HCT116 (cell line): ENCODE results near the gene LRRC14B. TPM values are rescaled to one million over a fixed set of nuclear protein-coding genes. Genes with fewer than 3 reads are reported as not detected.

Experiments used
- ATAC-seq: fragments of 200-7000 bp; cut with Tn5 transposase; 2 replicates; pipeline ENCODE4 v1.9.1; 2020; ENCODE audit warnings: mild to moderate bottlenecking, moderate library complexity
- BruUV-seq: library from RNA; stranded (reverse); fragments of 400-500 nt; replicated peaks from 2 replicates; lab custom pipeline; 2021; lab: Mats Ljungman, UMichigan
- CTCF ChIA-PET: fragments of 300-600 bp; sonication (Branson Sonifier 250); formaldehyde crosslinking; loops from one replicate; lab custom pipeline; 2021; ENCODE audit warnings: antibody characterized with exemption; lab: Charles Lee
- POLR2A ChIA-PET: fragments of 300-600, 350-600 bp; sonication (Branson Sonifier 250); formaldehyde crosslinking; loops from one replicate; lab custom pipeline; 2021; ENCODE audit warnings: antibody characterized with exemption; lab: Charles Lee
- RAD21 ChIA-PET, 2 experiments: fragments of 300-600 bp; sonication (Branson Sonifier 250); formaldehyde crosslinking; loops; one replicate each; lab custom pipeline; 2023; ENCODE audit warnings: low total read pairs in 2 of 2; ENCODE audit not compliant: uncharacterized antibody in 2 of 2, unreplicated experiment in 2 of 2, low non-redundant PET in 1 of 2; lab: Charles Lee
- DNase-seq: peaks from one replicate; pipeline ENCODE4 v3.0.0-alpha.2; 2010; ENCODE audit warnings: low read depth, low spot score
- H2AFZ ChIP-seq: fragments of 200-600 bp; shearing (Covaris generic), sonication (generic); 2 replicates; pipeline ENCODE4 v1.6.1; 2017; ENCODE audit warnings: low read depth, mixed run types, mixed read lengths, antibody characterized with exemption, low read length; ENCODE audit not compliant: poor library complexity, severe bottlenecking
- H3K27ac ChIP-seq: 2 replicates; pipeline ENCODE4 v1.5.1; 2012; ENCODE audit warnings: low read depth, low read length
- H3K27me3 ChIP-seq: fragments of 200-600 bp; sonication (generic); 2 replicates; pipeline ENCODE4 v1.6.1; 2016; ENCODE audit warnings: mixed run types, low read length, mixed read lengths; ENCODE audit not compliant: insufficient read depth
- H3K36me3 ChIP-seq, 2 experiments: fragments of 200-500 bp in 1 of 2; fragments of 200-600 bp in 1 of 2; sonication (Bioruptor generic) in 1 of 2; sonication (generic) in 1 of 2; 2 replicates each; pipeline versions ENCODE4 v1.5.1 to v1.6.1; 2014 to 2016; ENCODE audit warnings: low read length in 2 of 2, inconsistent platforms in 1 of 2, mixed read lengths in 1 of 2, mixed run types in 1 of 2; ENCODE audit not compliant: insufficient read depth in 2 of 2, control insufficient read depth in 1 of 2
- H3K4me1 ChIP-seq, 2 experiments: fragments of 200-600 bp in 1 of 2; sonication (generic) in 1 of 2; 2 replicates each; pipeline versions ENCODE4 v1.5.1 to v1.6.1; 2012 to 2017; ENCODE audit warnings: low read length in 2 of 2, inconsistent platforms in 1 of 2, mild to moderate bottlenecking in 1 of 2, mixed read lengths in 1 of 2, mixed run types in 1 of 2, moderate library complexity in 1 of 2; ENCODE audit not compliant: insufficient read depth in 2 of 2, control insufficient read depth in 1 of 2
- H3K4me2 ChIP-seq: fragments of 200-600 bp; sonication (generic); 2 replicates; pipeline ENCODE4 v1.6.1; 2017; ENCODE audit warnings: mixed run types, low read length, mixed read lengths
- H3K4me3 ChIP-seq, 2 experiments: fragments of 200-600 bp in 1 of 2; sonication (generic) in 1 of 2; replicated peaks in 1 of 2; 2 replicates each; pipeline ENCODE4 v1.5.1; 2011 to 2016; ENCODE audit warnings: low read length in 2 of 2, control low read depth in 1 of 2, low read depth in 1 of 2, mild to moderate bottlenecking in 1 of 2, mixed read lengths in 1 of 2, mixed run types in 1 of 2
- H3K79me2 ChIP-seq: fragments of 200-600 bp; sonication (generic); 2 replicates; pipeline ENCODE4 v1.6.1; 2017; ENCODE audit warnings: mild to moderate bottlenecking, mixed run types, low read length, moderate library complexity, mixed read lengths; ENCODE audit not compliant: insufficient read depth
- H3K9ac ChIP-seq: fragments of 200-600 bp; sonication (generic); 2 replicates; pipeline ENCODE4 v1.6.1; 2016; ENCODE audit warnings: low read length, mixed read lengths
- H3K9me2 ChIP-seq: fragments of 200-600 bp; sonication (generic), shearing (Covaris generic); 2 replicates; pipeline ENCODE4 v1.6.1; 2017; ENCODE audit warnings: mixed run types, mild to moderate bottlenecking, moderate library complexity; ENCODE audit not compliant: insufficient read depth
- H3K9me3 ChIP-seq, 2 experiments: fragments of 200-500 bp in 1 of 2; fragments of 200-600 bp in 1 of 2; sonication (Bioruptor generic) in 1 of 2; sonication (generic) in 1 of 2; 2 replicates each; pipeline ENCODE4 v1.6.1; 2014 to 2017; ENCODE audit warnings: low read length in 2 of 2, mixed read lengths in 2 of 2, inconsistent platforms in 1 of 2, low read depth in 1 of 2, mild to moderate bottlenecking in 1 of 2, mixed run types in 1 of 2, moderate library complexity in 1 of 2; ENCODE audit not compliant: control insufficient read depth in 1 of 2, insufficient read depth in 1 of 2
- H4K20me1 ChIP-seq: fragments of 200-600 bp; sonication (generic), shearing (Covaris generic); 2 replicates; pipeline ENCODE4 v1.6.1; 2017; ENCODE audit warnings: mixed run types, mild to moderate bottlenecking, moderate library complexity; ENCODE audit not compliant: insufficient read depth
- POLR2AphosphoS5 ChIP-seq: IDR thresholded peaks from 2 replicates; pipeline ENCODE4 v1.6.1; 2011; ENCODE audit warnings: mild to moderate bottlenecking, low read depth, low read length, moderate library complexity
- RAD21 ChIP-seq: IDR thresholded peaks from 2 replicates; pipeline ENCODE4 v1.6.1; 2012; ENCODE audit warnings: low read depth, mild to moderate bottlenecking
- REST ChIP-seq: IDR thresholded peaks from 2 replicates; pipeline ENCODE4 v1.6.1; 2012; ENCODE audit warnings: low read depth
- YY1 ChIP-seq: IDR thresholded peaks from 2 replicates; pipeline ENCODE4 v1.6.1; 2011; ENCODE audit warnings: low read length, low read depth, moderate library complexity, mild to moderate bottlenecking; ENCODE audit not compliant: insufficient replicate concordance; ENCODE audit errors: extremely low read depth
- ZFX ChIP-seq: fragments of 450-650 bp; IDR thresholded peaks from 2 replicates; pipeline ENCODE4 v1.6.1; 2017
- ZNF274 ChIP-seq: fragments of 200-500 bp; sonication (Bioruptor generic); IDR thresholded peaks from 2 replicates; pipeline ENCODE4 v1.6.1; 2014; ENCODE audit warnings: mild to moderate bottlenecking, low read depth, low read length, inconsistent platforms
- intact Hi-C: fragments of 100-400 bp; cut with micrococcal nuclease; formaldehyde crosslinking; loops from 2 replicates; pipeline ENCODE4 v1.10.0; 2022
- total RNA-seq: library from RNA; stranded (reverse); gene quantifications from one replicate; pipeline ENCODE4 v1.2.1, GENCODE V29; 2021; ENCODE audit not compliant: unreplicated experiment
- TF ChIP-seq, protein P1 (sequence below), 3 experiments: fragments of 200-600 bp in 1 of 3; sonication (generic) in 1 of 3; IDR thresholded peaks in 2 of 3; conservative IDR thresholded peaks in 1 of 3; 2 replicates each; pipeline ENCODE4 v1.5.1; 2012 to 2017; ENCODE audit warnings: low read depth in 2 of 3, low read length in 2 of 3, antibody characterized with exemption in 1 of 3, borderline replicate concordance in 1 of 3, control low read depth in 1 of 3, mild to moderate bottlenecking in 1 of 3, mixed read lengths in 1 of 3, mixed run types in 1 of 3, moderate library complexity in 1 of 3; ENCODE audit not compliant: insufficient read depth in 1 of 3

Gene LRRC14B
- total RNA-seq, 1 experiment from 2014 or later, result not detected

- intact Hi-C loops, result no loop called here
- H3K9me3 ChIP-seq, result no peaks in the 10 kb centered on the region
- H3K4me1 ChIP-seq, result peaks cover 5 to 10% of the 10 kb centered on the region in 2 experiments
- H3K4me3 ChIP-seq, result no peak overlapping the region
- 0 out of 2 replicates have a peak, but pooled peaks have one; percentile 1 for ATAC-seq
- no peak for TF ChIP-seq ZFX
- TF ChIP-seq, all 23 proteins: peak for 0
- H3K9me2 ChIP-seq, result no peaks in the 10 kb centered on the region
- no peak overlapping the region for H3K27ac ChIP-seq
- CTCF ChIA-PET, result interaction anchor here (0.7 to 1.3 kb wide), 10 partner anchors 8 to 243 kb away, joined by 3 to 6 read pairs (median 4); partner anchors contain the start of genes CCDC127, PDCD6 and SDHA
- no peak overlapping the region for H2AFZ ChIP-seq
- H3K4me2 ChIP-seq, result peak overlapping the region; percentile 52
- H4K20me1 ChIP-seq, result no peaks in the 10 kb centered on the region
- BruUV-seq, result no TSS peak
- RAD21 ChIA-PET, result interaction anchor here (0.6 to 1.1 kb wide), 4 partner anchors 70 to 249 kb away, joined by 3 to 8 read pairs (median 4); partner anchors contain the start of gene PDCD6 (in 1 of the 2)
- H3K79me2 ChIP-seq, result no peaks in the 10 kb centered on the region
- no peak for DNase-seq
- no peak overlapping the region for H3K9ac ChIP-seq
- POLR2A ChIA-PET, result interaction anchor here (0.7 to 1.1 kb wide), 2 partner anchors 30 to 141 kb away, joined by 3 read pairs; partner anchors contain the start of genes CCDC127 and SDHA
- no peaks in the 10 kb centered on the region for H3K27me3 ChIP-seq
- no peaks in the 10 kb centered on the region for H3K36me3 ChIP-seq
Measured at GRCh38 chr5:187617-188451, 3.5 kb upstream of the LRRC14B start.

DNA sequence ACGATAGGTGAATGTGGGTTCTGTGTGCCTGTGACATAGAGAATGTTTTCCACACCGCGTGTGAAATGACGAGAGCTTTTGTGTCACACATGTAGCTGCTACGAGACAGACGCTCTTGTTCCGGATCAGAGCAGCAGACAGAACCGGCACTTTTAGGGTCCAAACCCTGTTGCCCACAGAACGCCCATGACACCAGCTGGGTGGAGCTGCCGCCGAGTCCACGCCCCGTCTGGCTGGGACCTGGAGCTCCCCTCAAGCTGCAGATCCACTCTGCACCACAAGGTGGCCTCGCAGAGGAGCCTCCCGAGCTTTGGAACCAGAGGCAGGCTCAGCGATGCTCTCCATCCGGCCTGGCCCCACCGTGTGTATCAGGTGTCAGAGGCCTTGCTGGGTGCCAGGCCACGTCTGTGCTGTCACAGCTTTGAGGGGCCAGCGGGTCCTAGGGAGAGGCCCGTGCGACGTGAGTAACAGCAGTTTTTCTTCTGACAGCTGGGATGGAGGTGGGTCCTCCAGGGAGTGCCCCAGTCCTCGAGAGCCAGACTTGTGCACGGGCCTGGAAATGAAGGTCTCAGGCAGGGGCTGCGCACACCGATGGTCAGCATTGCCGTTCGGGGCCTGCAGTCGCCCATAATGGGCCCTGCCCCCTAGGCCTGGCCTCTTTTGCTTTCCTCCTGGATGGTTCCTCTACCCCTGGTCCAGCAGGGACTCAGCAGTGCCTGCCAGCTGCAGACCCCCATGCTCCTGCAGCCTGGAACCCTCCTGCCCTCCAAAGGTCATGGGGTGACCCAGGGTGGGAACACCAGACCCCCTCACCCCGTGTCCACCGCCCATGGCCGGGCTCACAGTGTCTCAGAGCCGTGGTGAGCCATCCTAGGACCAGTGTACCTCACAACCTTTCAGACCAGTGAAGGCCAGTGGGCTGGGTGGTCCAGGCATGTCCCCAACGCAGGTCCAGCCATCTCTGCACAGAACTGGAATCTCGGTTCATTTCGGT, 2.5 kb upstream of the LRRC14B start:
- ATAC-seq, result peak; percentile 98
- H3K4me1 ChIP-seq, result peaks cover 5 to 10% of the 10 kb centered on the region in 2 experiments
- H4K20me1 ChIP-seq, result no peaks in the 10 kb centered on the region
- peak overlapping the region; percentile 52 for H3K4me2 ChIP-seq
- POLR2A ChIA-PET, result interaction anchor here (0.7 to 1.1 kb wide), 2 partner anchors 29 to 142 kb away, joined by 3 read pairs; partner anchors contain the start of genes CCDC127 and SDHA
- no peaks in the 10 kb centered on the region for H3K9me3 ChIP-seq
- no peaks in the 10 kb centered on the region for H3K36me3 ChIP-seq
- DNase-seq, result peak; percentile 59
- no peaks in the 10 kb centered on the region for H3K79me2 ChIP-seq
- intact Hi-C loops, result no loop called here
- BruUV-seq, result no TSS peak
- H2AFZ ChIP-seq, result no peak overlapping the region
- no peak overlapping the region for H3K9ac ChIP-seq
- RAD21 ChIA-PET, result interaction anchor here (0.6 to 1.1 kb wide), 3 partner anchors 70 to 109 kb away, joined by 3 to 4 read pairs (median 3); partner anchors contain the start of gene PDCD6 (in 1 of the 2)
- CTCF ChIA-PET, result interaction anchor here (0.7 to 1.3 kb wide), 10 partner anchors 8 to 242 kb away, joined by 3 to 6 read pairs (median 4); partner anchors contain the start of genes CCDC127, PDCD6 and SDHA
- H3K9me2 ChIP-seq, result no peaks in the 10 kb centered on the region
- no peak overlapping the region for H3K4me3 ChIP-seq
- H3K27me3 ChIP-seq, result no peaks in the 10 kb centered on the region
- no peak overlapping the region; the same call in 1 of the 2 replicates for H3K27ac ChIP-seq
- TF ChIP-seq ZFX (no peak), YY1 (no peak), REST (no peak), ZNF274 (no peak), RAD21 (peak; percentile 71), POLR2AphosphoS5 (no peak)
- TF ChIP-seq, protein P1, sequence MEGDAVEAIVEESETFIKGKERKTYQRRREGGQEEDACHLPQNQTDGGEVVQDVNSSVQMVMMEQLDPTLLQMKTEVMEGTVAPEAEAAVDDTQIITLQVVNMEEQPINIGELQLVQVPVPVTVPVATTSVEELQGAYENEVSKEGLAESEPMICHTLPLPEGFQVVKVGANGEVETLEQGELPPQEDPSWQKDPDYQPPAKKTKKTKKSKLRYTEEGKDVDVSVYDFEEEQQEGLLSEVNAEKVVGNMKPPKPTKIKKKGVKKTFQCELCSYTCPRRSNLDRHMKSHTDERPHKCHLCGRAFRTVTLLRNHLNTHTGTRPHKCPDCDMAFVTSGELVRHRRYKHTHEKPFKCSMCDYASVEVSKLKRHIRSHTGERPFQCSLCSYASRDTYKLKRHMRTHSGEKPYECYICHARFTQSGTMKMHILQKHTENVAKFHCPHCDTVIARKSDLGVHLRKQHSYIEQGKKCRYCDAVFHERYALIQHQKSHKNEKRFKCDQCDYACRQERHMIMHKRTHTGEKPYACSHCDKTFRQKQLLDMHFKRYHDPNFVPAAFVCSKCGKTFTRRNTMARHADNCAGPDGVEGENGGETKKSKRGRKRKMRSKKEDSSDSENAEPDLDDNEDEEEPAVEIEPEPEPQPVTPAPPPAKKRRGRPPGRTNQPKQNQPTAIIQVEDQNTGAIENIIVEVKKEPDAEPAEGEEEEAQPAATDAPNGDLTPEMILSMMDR (IDR thresholded peaks at IDR 0.05 in 2 of 3, conservative IDR thresholded peaks at IDR 0.05 in 1 of 3; ENCODE audit: borderline replicate concordance in 1 of 3, insufficient read depth in 1 of 3, low read depth in 2 of 3, low read length in 2 of 3), result peak; percentile 68 to 95 (median 76)
